Activated effector memory CD4-positive, alpha-beta T cell treated with Interleukin-2 at 50 U/mL for 16 hours (primary cell): ENCODE data around the gene NCR1.
"Not testable (repeated sequence)": the region's sequence is repeated elsewhere in the genome, so short reads cannot be mapped to it uniquely, and the experiment has no call there.

Experiments
- DNase-seq: peaks from one replicate; pipeline ENCODE4 v3.0.0-alpha.2; 2020

Gene NCR1, protein sequence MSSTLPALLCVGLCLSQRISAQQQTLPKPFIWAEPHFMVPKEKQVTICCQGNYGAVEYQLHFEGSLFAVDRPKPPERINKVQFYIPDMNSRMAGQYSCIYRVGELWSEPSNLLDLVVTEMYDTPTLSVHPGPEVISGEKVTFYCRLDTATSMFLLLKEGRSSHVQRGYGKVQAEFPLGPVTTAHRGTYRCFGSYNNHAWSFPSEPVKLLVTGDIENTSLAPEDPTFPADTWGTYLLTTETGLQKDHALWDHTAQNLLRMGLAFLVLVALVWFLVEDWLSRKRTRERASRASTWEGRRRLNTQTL

GRCh38 chr19:54905803-54906511 lies at the start of gene NCR1:
Gene NCR1, plus strand, starts transcription at chr19:54906148. Its CDS starts 40 bp downstream, at chr19:54906188.
- no peak for DNase-seq

DNA sequence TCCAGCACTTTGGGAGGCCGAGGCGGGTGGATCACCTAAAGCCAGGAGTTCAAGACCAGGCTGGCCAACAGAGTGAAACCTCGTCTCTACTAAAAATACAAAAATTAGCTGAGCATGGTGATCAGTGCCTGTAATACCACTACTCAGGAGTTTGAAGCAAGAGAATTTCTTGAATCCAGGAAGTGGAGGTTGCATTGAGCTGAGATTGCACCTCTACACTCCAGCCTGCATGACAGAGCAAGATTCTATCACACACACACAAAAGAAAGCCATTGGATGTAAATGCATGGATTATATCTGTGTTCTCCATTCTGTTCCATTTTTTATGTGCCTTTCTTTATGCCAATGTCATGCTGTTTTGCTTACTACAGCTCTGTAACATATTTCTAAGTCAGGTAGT lies 47.5 kb upstream of the NCR1 start:
- DNase-seq: not testable (repeated sequence)

DNA sequence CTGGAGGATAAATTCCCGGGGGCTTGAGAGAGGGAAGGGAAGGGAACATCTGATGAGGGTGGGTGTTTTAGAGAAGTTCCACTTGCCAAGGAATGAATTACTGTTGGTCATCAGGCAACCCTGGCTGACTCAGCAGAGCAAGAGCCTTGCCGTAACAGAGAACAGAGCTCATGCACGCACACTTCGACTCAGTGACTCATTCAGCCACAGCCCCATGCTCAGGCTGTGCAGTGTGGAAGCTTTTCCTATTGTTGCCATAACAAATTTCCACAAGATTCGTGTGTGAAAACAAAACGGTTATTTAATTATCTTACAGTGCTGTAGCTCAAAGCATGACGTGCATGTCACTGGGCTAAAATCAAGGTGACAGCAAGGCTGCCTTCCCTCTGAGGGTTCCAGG lies 46.5 kb upstream of the NCR1 start:
- not testable (repeated sequence) for DNase-seq

DNA sequence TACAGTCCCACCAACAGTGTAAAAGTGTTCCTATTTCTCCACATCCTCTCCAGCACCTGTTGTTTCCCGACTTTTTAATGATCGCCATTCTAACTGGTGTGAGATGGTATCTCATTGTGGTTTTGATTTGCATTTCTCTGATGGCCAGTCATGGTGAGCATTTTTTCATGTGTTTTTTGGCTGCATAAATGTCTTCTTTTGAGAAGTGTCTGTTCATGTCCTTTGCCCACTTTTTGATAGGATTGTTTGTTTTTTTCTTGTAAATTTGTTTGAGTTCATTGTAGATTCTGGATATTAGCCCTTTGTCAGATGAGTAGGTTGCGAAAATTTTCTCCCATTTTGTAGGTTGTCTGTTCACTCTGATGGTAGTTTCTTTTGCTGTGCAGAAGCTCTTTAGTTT lies 42.5 kb upstream of the NCR1 start:
- DNase-seq: not testable (repeated sequence)

DNA sequence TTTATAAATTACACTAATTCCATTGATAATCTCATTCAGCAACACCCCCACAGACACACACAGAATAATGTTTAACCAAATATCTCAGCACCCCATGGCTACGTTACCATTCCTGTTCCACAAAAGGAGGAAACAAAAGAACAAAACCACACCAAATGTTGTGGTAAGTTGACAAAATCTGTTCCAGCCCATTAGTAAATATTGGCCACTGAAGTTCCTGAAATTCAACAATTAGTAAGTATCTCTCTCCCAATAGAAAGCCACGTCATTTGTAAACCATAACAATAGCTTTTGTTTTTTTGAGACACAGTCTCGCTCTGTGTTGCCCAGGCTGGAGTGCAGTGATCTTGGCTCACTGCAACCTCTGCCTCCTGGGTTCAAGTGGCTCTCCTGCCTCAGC lies 34.3 kb upstream of the NCR1 start:
- DNase-seq: no peak

DNA sequence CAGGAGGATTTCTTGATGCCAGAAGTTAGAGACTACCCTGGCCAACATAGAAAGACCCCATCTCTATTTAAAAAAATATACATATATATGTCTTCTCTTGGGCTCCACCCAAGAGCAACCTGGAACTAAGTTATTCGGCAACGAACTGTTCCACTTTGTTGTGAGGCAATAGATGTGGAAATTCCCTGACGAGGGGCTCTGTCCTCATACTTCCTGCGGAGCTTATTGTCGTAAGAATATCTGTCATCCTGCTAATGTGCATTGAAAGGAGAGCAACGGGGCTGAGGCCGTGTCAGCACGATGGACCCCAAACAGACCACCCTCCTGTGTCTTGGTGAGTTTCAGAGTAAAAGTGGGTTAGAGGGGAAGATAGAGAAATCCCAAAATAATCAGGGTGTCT lies 32.0 kb upstream of the NCR1 start, which contains the start of gene FCAR:
Gene FCAR (plus strand): TSS at position 246 of the 400 bp plus-strand sequence. CDS start 55 bp downstream, at position 301.
- DNase-seq: no peak

DNA sequence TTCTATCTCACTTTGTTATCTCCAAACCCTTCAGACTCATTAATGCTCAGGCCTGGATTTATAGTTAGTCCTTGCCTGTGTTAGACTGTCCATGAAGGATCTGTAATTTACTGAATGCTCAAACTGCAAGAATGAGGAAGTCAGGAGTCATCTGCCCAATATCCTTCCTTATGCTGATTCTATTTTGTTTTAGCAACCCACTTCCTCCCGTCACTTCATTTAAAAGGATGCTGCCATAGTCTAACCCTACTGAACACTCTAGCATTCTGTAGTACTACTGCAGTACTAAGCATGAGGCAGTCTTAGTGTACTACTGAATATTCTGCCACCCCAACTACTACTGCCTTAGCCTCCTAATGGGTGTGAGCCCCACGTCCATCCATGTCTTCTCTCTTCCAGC lies 30.4 kb upstream of the NCR1 start:
- no peak for DNase-seq

GRCh38 chr19:54877471-54877870 lies 28.5 kb upstream of the NCR1 start:
- DNase-seq: no peak

DNA sequence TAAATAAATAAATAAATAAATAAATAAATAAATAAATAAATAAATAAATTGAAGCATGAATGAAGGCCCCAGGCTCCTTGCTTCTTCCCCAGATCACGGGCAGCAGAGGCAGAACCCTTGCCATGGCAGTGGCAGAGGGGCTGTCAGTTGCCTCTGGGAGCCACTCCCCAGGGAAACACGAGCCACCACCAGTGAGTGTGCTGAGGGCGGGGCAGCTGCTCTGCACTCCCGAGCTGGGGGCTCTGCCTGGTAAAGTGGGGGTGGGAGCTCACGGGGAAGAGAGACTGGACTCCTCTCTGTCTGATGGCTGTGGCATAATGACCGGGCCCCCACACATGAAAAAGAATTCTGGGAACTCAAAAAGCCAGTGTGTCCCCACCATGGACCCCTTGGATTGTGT lies 24.1 kb upstream of the NCR1 start:
- no peak for DNase-seq

DNA sequence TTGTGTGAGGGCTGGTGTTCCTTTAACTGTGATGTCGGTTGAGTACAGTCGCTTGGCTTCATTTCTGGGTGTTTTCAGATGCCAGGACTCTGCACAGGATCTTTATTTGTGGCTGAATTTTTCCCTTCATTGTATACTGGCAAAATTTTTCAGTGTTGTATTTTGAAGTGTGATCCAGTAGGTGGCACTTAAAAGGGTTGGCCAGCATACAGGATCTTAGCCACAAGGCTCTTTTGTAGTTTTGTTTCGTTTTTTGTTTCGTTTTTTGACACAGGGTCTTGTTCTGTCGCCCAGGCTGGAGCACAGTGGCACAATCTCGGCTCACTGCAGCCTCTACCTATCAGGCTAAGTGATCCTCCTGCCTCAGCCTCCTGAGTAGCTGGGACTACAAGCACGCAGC lies 23.2 kb upstream of the NCR1 start:
- no peak for DNase-seq

- DNase-seq: no peak
Observed at GRCh38 chr19:54883228-54883627, 22.7 kb upstream of the NCR1 start.

- no peak for DNase-seq
Observed at GRCh38 chr19:54888239-54888638, 17.7 kb upstream of the NCR1 start.

GRCh38 chr19:54889566-54889965 lies 16.4 kb upstream of the NCR1 start:
- no peak for DNase-seq

DNA sequence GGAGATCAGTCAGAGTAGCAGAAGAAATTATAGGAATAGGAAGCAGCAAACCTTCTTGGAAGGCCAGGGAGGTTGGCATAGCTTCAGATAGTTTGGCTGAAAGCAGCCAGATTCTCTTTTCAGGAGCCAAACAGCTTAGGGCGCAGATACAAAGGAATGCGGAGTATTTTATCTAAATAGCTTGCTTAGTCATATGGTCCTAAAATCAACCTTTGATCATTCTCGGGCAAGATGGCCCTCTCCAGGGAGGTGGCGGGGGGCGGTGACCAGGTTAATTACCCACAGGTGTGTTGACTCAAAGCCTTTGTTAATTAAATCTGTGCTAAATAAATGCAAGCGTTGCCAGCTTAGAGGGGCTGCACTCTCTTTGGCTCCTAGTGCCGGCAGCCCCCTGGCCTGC lies 12.5 kb upstream of the NCR1 start:
- DNase-seq: no peak

GRCh38 chr19:54894106-54894505 lies 11.8 kb upstream of the NCR1 start:
- DNase-seq: not testable (repeated sequence)

DNA sequence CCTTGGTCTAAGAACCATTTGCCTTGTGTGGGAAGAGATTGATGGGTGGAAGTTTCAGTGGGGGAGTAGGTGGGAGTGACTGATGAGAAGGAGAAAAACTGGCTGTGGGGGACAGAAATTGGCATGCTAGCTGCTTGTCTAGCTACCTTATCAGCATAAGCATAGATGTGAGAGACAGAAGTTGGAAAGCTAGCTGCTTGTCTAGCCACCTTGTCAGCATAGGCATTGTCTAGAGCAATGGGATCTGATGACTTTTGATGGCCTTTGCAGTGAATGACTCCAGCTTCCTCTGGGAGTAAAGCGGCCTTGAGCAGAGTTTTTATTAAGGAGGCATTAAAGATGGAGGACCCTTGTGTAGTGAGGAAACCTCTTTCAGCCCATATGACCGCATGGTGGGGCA lies 9.9 kb upstream of the NCR1 start:
- no peak for DNase-seq

DNA sequence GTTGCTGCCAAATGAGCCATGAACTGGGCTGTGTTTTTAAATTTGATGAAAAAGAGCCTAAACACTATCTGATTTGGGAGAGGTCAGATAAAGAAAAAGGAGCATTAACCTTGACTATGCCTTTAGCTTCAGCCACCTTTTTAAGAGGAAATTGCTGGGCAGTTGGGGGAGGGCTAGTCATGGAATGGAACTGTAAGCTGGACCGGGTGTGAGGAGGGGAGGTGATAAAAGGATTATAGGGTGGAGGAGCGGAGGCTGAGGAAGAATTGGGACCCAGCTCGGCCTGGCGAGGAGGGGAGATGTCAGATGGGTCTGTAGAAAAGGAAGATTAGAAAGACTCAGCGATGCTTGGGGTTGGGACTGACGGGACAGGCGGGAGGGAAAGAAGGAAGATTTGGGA lies 7.3 kb upstream of the NCR1 start:
- DNase-seq: not testable (repeated sequence)

- DNase-seq: not testable (repeated sequence)
Observed at GRCh38 chr19:54899646-54900045, 6.3 kb upstream of the NCR1 start.

DNA sequence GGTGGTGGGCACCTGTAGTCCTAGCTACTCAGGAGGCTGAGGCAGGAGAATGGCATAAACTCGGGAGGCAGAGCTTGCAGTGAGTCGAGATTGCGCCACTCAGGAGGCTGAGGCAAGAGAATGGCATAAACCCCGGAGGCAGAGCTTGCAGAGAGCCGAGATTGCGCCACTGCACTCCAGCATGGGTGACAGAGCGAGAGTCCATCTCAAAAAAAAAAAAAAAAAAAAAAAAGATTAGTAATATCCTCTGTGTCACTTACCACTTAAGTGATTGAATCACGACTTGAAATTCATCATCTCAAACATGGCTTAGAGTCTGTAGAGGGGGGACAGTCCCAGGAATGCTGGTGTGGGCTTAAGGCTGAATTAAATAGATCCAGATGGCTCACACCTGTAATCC lies 4.8 kb upstream of the NCR1 start:
- DNase-seq: not testable (repeated sequence)

- no peak for DNase-seq
Observed at GRCh38 chr19:54902061-54902460, 3.9 kb upstream of the NCR1 start.

- DNase-seq: no peak
Observed at GRCh38 chr19:54903303-54903702, 2.6 kb upstream of the NCR1 start.

DNA sequence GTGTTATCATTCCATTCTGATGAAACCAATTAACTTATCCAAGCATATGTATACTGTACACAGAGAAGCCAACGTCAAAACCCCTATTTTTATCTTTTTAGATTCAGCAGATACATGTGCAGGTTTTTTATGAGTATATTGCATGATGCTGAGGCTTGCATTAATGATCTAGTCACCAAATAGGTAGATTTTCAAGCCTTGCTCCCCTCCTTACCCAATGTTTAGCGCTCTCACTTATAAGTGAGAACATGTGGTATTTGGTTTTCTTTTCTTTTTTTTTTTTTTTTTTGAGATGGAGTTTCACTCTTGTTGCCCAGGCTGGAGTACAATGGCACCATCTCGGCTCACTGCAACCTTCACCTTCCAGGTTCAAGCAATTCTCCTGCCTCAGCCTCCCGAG lies 1.7 kb upstream of the NCR1 start:
- not testable (repeated sequence) for DNase-seq

DNA sequence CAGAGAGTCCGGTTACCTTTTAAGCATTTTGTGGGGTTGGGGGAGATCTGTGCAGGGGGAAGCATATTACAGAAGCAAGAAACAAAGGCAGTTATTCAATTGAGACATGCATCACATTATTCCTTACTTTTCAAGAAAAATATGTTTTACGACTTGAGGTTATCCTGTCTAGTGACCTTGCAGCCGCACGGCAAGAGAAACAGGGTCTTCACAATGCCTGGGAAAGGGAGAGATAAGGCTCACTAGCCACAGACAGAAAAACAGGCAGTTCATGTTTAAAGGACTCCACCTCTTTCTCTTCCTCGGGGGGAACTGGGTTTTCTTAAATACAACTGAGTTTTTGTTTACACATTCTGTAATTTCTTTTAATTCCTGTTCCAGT lies 536 bp upstream of the NCR1 start:
- DNase-seq: no peak

GRCh38 chr19:54906819-54907218 lies 871 bp downstream of the NCR1 start:
- DNase-seq: no peak

GRCh38 chr19:54907899-54908298 lies 2.0 kb downstream of the NCR1 start:
- not testable (repeated sequence) for DNase-seq
